Measurements from ENCODE around the gene TP53.

DNA sequence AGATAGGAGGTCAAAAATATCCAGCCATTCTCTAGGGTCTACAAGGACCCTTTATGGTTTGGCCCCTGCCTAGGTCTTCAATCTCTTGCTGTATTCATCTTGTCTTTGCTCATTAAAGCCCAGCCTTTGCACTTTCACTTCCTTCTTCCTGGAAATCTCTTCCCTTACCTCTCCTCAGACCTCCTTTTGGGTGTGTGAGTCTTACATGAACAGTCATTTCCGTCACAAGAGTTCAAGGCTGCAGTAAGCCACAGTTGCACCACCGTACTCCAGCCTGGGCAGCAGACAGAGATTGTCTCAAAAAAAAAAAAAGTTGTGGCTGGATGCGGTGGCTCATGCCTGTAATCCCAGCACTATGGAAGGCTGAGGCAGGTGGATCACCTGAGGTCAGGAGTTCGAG, 42.5 kb downstream of the TP53 start:
- TF ChIP-seq POLR2A (IDR thresholded peaks at IDR 0.05; ENCODE audit: low read length) (no peak), GATA1 (IDR thresholded peaks at IDR 0.05; ENCODE audit: low read depth, low read length) (no peak)
